B cell (primary cell): ENCODE measurements around the gene CAMTA1.

Experiments
- CTCF ChIP-seq: fragments of 200-600 bp; IDR thresholded peaks from one replicate; pipeline ENCODE4 v1.8.0; 2022; ENCODE audit warnings: antibody characterized with exemption, mild to moderate bottlenecking
- EZH2 ChIP-seq: IDR thresholded peaks from 2 replicates; pipeline ENCODE4 v1.6.1; 2012; ENCODE audit warnings: borderline replicate concordance, low read depth, mild to moderate bottlenecking, moderate library complexity, low read length; ENCODE audit not compliant: insufficient read depth, poor library complexity, severe bottlenecking

- TF ChIP-seq CTCF: no peak
- TF ChIP-seq EZH2: no peak
Observed at GRCh38 chr1:6852136-6852890, 67.1 kb downstream of the CAMTA1 start.
